ENCODE measurements around the gene LHX8. TPM values are rescaled to one million over a fixed set of nuclear protein-coding genes. Genes with fewer than 3 reads are reported as not detected.

LHX8 gene
- total RNA-seq, 1 experiment from 2014 or later = 0.37 TPM

DNA sequence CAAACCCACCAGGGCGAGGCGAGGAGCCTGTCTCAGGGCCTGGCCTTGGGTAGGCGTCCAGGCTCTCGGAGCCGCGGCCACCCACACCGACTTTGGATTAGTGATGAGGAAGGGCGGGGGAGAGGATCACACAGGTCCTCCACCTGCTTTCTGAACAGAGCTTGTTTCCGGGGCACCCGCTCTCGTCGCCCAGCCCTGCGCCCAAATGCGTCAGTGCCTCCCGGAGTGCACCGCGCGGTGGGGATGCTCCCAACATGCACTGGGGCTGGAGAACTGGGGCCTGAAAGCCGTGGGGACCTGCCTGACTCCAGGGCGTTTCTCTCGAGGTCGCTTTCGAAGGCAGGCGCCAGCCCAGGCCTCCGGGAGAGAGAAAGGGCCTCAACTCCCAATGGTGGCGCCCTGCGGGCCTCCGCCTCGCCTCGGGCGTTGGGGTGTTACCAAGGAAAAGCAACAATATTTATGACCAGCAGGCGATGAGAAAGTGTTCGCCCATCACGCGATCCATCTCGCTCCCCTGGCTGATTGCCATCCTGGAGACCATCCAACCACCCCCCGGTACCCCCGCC, 8.9 kb upstream of the LHX8 start:
- POLR2A ChIA-PET = no interaction called here
- TF ChIP-seq ARID4B (CRISPR knock-in tag; IDR thresholded peaks at IDR 0.05; ENCODE audit: borderline replicate concordance) (no peak), ZNF317 (CRISPR knock-in tag; IDR thresholded peaks at IDR 0.05; ENCODE audit: borderline replicate concordance, low read depth) (no peak), ATF3 (CRISPR knock-in tag; conservative IDR thresholded peaks at IDR 0.05) (no peak), IRF2 (CRISPR knock-in tag; IDR thresholded peaks at IDR 0.05; ENCODE audit: borderline replicate concordance, low read depth) (no peak), ZNF263 (CRISPR knock-in tag; IDR thresholded peaks at IDR 0.05; ENCODE audit: low read depth) (no peak), USF1 (CRISPR knock-in tag; IDR thresholded peaks at IDR 0.05) (no peak), ZNF121 (CRISPR knock-in tag; IDR thresholded peaks at IDR 0.05) (no peak)
- TF ChIP-seq, protein P1, sequence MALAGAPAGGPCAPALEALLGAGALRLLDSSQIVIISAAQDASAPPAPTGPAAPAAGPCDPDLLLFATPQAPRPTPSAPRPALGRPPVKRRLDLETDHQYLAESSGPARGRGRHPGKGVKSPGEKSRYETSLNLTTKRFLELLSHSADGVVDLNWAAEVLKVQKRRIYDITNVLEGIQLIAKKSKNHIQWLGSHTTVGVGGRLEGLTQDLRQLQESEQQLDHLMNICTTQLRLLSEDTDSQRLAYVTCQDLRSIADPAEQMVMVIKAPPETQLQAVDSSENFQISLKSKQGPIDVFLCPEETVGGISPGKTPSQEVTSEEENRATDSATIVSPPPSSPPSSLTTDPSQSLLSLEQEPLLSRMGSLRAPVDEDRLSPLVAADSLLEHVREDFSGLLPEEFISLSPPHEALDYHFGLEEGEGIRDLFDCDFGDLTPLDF (CRISPR knock-in tag; IDR thresholded peaks at IDR 0.05) = no peak
- TF ChIP-seq, protein P2, sequence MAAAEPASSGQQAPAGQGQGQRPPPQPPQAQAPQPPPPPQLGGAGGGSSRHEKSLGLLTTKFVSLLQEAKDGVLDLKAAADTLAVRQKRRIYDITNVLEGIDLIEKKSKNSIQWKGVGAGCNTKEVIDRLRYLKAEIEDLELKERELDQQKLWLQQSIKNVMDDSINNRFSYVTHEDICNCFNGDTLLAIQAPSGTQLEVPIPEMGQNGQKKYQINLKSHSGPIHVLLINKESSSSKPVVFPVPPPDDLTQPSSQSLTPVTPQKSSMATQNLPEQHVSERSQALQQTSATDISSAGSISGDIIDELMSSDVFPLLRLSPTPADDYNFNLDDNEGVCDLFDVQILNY (CRISPR knock-in tag; IDR thresholded peaks at IDR 0.05) = no peak
- Mint-ChIP-seq H3K27ac (no peak overlapping the region), H3K9me3 (no peaks in the 10 kb centered on the region), H3K27me3 (ENCODE audit: low read depth) (peaks cover 50% of the 10 kb centered on the region), H3K36me3 (no peaks in the 10 kb centered on the region), H3K4me1 (peaks cover 31% of the 10 kb centered on the region), H3K4me3 (no peak overlapping the region)
- CTCF ChIA-PET = interaction anchor here (0.6 kb wide), 1 partner anchor 72 kb away, joined by 3 read pairs; no protein-coding TSS in a partner anchor
- DNase-seq (ENCODE audit: low spot score) = no peak
- ATAC-seq = no peak

GRCh38 chr1:75126611-75127101, 7.5 kb upstream of the LHX8 start:
- Mint-ChIP-seq H3K9me3 (no peaks in the 10 kb centered on the region), H3K4me1 (peaks cover 45% of the 10 kb centered on the region), H3K4me3 (no peak overlapping the region), H3K27me3 (ENCODE audit: low read depth) (peaks cover 64% of the 10 kb centered on the region), H3K27ac (no peak overlapping the region), H3K36me3 (no peaks in the 10 kb centered on the region)
- no peak for TF ChIP-seq FOXP4 (CRISPR knock-in tag; IDR thresholded peaks at IDR 0.05)
- TF ChIP-seq OVOL2 (CRISPR knock-in tag; IDR thresholded peaks at IDR 0.05; ENCODE audit: borderline replicate concordance) = no peak
- TF ChIP-seq, protein P2 (CRISPR knock-in tag; IDR thresholded peaks at IDR 0.05) = no peak
- TF ChIP-seq FOXJ3 (CRISPR knock-in tag; IDR thresholded peaks at IDR 0.05; ENCODE audit: borderline replicate concordance) = no peak
- no peak for TF ChIP-seq ZNF138 (CRISPR knock-in tag; conservative IDR thresholded peaks at IDR 0.05)
- TF ChIP-seq, protein P3, sequence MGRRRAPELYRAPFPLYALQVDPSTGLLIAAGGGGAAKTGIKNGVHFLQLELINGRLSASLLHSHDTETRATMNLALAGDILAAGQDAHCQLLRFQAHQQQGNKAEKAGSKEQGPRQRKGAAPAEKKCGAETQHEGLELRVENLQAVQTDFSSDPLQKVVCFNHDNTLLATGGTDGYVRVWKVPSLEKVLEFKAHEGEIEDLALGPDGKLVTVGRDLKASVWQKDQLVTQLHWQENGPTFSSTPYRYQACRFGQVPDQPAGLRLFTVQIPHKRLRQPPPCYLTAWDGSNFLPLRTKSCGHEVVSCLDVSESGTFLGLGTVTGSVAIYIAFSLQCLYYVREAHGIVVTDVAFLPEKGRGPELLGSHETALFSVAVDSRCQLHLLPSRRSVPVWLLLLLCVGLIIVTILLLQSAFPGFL (CRISPR knock-in tag; IDR thresholded peaks at IDR 0.05; ENCODE audit: borderline replicate concordance) = no peak
- no peak for TF ChIP-seq SMAD3 (CRISPR knock-in tag; IDR thresholded peaks at IDR 0.05; ENCODE audit: borderline replicate concordance)
- TF ChIP-seq HMGXB4 (CRISPR knock-in tag; IDR thresholded peaks at IDR 0.05) = no peak
- TF ChIP-seq SMAD4 (CRISPR knock-in tag; IDR thresholded peaks at IDR 0.05) = no peak
- no peak for TF ChIP-seq ZNF121 (CRISPR knock-in tag; IDR thresholded peaks at IDR 0.05)
- no peak for TF ChIP-seq ZNF317 (CRISPR knock-in tag; IDR thresholded peaks at IDR 0.05; ENCODE audit: borderline replicate concordance, low read depth)
- CTCF ChIA-PET = interaction anchor here (0.9 kb wide), 1 partner anchor 9 kb away, joined by 4 read pairs; no protein-coding TSS in a partner anchor
- POLR2A ChIA-PET = no interaction called here
- no peak for ATAC-seq
- DNase-seq (ENCODE audit: low spot score) = no peak

All from WTC11 (cell line).